Spleen (tissue), 11 donors: ENCODE measurements around the gene LDLRAD4. TPM values are rescaled to one million over a fixed set of nuclear protein-coding genes. Genes with fewer than 3 reads are reported as not detected.

Source experiments
- DNase-seq: peaks from one replicate; pipeline ENCODE4 v3.0.0-alpha.2; 2020
- H3K27ac ChIP-seq, 8 donors: fragments of 200-600 bp; sonication (generic) in 7 of 8; 1 replicate in 4 of 8; 2 replicates in 4 of 8; pipeline versions ENCODE4 v1.5.0 to v1.8.0; 2016 to 2021; ENCODE audit warnings: inconsistent platforms in 4 of 8, mild to moderate bottlenecking in 4 of 8, moderate library complexity in 1 of 8
- H3K27me3 ChIP-seq, 7 donors: fragments of 200-600 bp; sonication (generic) in 6 of 7; replicated peaks in 1 of 7; 1 replicate in 4 of 7; 2 replicates in 3 of 7; pipeline versions ENCODE4 v1.5.0 to v1.8.0; 2016 to 2021; ENCODE audit warnings: inconsistent platforms in 3 of 7, mild to moderate bottlenecking in 1 of 7
- H3K36me3 ChIP-seq, 6 donors: fragments of 200-600 bp; sonication (generic) in 5 of 6; 1 replicate in 4 of 6; 2 replicates in 2 of 6; pipeline versions ENCODE4 v1.5.0 to v1.8.0; 2016 to 2021; ENCODE audit warnings: inconsistent platforms in 2 of 6
- H3K4me1 ChIP-seq, 6 donors: fragments of 200-600 bp; sonication (generic) in 5 of 6; 1 replicate in 3 of 6; 2 replicates in 3 of 6; pipeline versions ENCODE4 v1.5.0 to v1.8.0; 2016 to 2021; ENCODE audit warnings: inconsistent platforms in 3 of 6
- H3K4me3 ChIP-seq, 8 donors: fragments of 200-600 bp; sonication (generic) in 7 of 8; 1 replicate in 4 of 8; 2 replicates in 4 of 8; pipeline versions ENCODE4 v1.5.0 to v1.8.0; 2016 to 2021; ENCODE audit warnings: inconsistent platforms in 4 of 8, mild to moderate bottlenecking in 4 of 8, moderate library complexity in 2 of 8
- H3K9me3 ChIP-seq, 8 donors: fragments of 200-600 bp; sonication (generic) in 7 of 8; 1 replicate in 4 of 8; 2 replicates in 4 of 8; pipeline versions ENCODE4 v1.5.0 to v1.8.0; 2016 to 2021; ENCODE audit warnings: inconsistent platforms in 4 of 8
- POLR2A ChIP-seq, 3 donors: fragments of 450-650 bp; IDR thresholded peaks; one replicate each; pipeline ENCODE4 v1.5.1; 2017; ENCODE audit warnings: antibody characterized with exemption in 3 of 3, mild to moderate bottlenecking in 1 of 3
- POLR2AphosphoS5 ChIP-seq, 3 donors: sonication (generic); formaldehyde crosslinking; IDR thresholded peaks; one replicate each; pipeline ENCODE4 v1.5.1; 2017; ENCODE audit warnings: antibody characterized with exemption in 3 of 3
- WGBS, 5 donors: extraction: QIAGEN DNeasy Blood & Tissue Kit in 3 of 5; methylation state at CpG; one replicate each; pipeline versions ENCODE4 v1.1.5 to v1.1.7; 2013 to 2018; 5-methylcytosine and 5-hydroxymethylcytosine counted together
- intact Hi-C: fragments of 100-400 bp; cut with DNase I; formaldehyde crosslinking; loops from one replicate; pipeline ENCODE4 v1.15.0; 2023; ENCODE audit warnings: low total_unique reads
- polyA plus RNA-seq, 3 donors: library from polyadenylated mRNA; stranded (reverse); fragments of 200-250 nt; gene quantifications; one replicate each; pipeline ENCODE4 v1.2.1, GENCODE V29; 2013
- total RNA-seq, 7 donors: library from RNA; depleted of rRNA in 3 of 7; stranded (reverse); fragments of >200 nt in 3 of 7; fragmentation: NEBNext Ultra II Directional in 4 of 7; extraction: Animal tissue kit (Norgen Biotek cat#: 25700) in 4 of 7; gene quantifications; one replicate each; pipeline versions ENCODE4 v1.1.0 to v1.2.1, GENCODE V29; 2016 to 2021
- TF ChIP-seq, protein P1 (sequence below), 11 experiments: fragments of 200-600 bp in 7 of 11; fragments of 450-650 bp in 4 of 11; sonication (generic) in 4 of 11; IDR thresholded peaks in 8 of 11; conservative IDR thresholded peaks in 3 of 11; 1 replicate in 7 of 11; 2 replicates in 4 of 11; pipeline versions ENCODE4 v1.4.0 to v1.8.0; 2016 to 2021; ENCODE audit warnings: antibody characterized with exemption in 11 of 11, inconsistent platforms in 4 of 11, mild to moderate bottlenecking in 1 of 11
- donor health status: healthy with polysubstance abuse.
- donor health status: DM: no; HTN: no; CAD: no; lungs with moderate emphysema.
- donor health status: DM: no; HTN: no; CAD: no.
- donor health status: Bipolar disorder and iron deficiency.
- donor health status: healthy.
- donor health status: DM: no; HTN: no; CAD: no.
- donor health status: DM: yes; HTN: yes; CAD: no.

The LDLRAD4 gene
- total and polyA plus RNA-seq, 10 donors, result 4.5 to 80.8 (median 46.4) TPM

DNA sequence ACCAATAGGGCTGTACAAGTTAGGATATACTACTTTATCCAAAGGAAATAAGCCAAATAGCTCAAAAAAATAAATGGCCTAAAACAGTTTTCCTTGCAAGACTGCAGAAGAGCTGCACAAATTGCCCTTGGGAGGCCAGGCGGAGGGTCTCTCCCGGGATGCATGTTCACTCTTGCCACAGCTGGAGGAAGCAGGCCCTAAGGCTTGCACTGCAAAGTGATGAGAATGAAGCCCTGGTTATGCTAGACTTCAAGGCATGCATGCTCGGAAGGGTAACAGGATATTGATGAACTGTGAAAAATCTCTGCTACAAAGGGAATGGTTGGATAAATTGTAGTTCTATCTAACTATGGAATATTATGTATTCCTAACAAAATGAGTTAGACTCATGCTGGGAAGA, 27.5 kb upstream of the LDLRAD4 start:
- Histone ChIP-seq H3K27me3 (peaks cover 0 to 5% (median 0%) of the 10 kb centered on the region in 7 donors), H3K27ac (no peak overlapping the region), H3K4me1 (no peaks in the 10 kb centered on the region), H3K4me3 (no peak overlapping the region), H3K36me3 (no peaks in the 10 kb centered on the region), H3K9me3 (peaks cover 0 to 10% (median 3%) of the 10 kb centered on the region in 8 donors)
- TF ChIP-seq POLR2A (IDR thresholded peaks at IDR 0.05), result no peak
- TF ChIP-seq, protein P1, sequence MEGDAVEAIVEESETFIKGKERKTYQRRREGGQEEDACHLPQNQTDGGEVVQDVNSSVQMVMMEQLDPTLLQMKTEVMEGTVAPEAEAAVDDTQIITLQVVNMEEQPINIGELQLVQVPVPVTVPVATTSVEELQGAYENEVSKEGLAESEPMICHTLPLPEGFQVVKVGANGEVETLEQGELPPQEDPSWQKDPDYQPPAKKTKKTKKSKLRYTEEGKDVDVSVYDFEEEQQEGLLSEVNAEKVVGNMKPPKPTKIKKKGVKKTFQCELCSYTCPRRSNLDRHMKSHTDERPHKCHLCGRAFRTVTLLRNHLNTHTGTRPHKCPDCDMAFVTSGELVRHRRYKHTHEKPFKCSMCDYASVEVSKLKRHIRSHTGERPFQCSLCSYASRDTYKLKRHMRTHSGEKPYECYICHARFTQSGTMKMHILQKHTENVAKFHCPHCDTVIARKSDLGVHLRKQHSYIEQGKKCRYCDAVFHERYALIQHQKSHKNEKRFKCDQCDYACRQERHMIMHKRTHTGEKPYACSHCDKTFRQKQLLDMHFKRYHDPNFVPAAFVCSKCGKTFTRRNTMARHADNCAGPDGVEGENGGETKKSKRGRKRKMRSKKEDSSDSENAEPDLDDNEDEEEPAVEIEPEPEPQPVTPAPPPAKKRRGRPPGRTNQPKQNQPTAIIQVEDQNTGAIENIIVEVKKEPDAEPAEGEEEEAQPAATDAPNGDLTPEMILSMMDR (IDR thresholded peaks at IDR 0.05 in 8 of 11, conservative IDR thresholded peaks at IDR 0.05 in 3 of 11), result no peak
- no peak for TF ChIP-seq POLR2AphosphoS5 (IDR thresholded peaks at IDR 0.05)
- no peak for DNase-seq
- 56 to 83% (median 75%) methylated on average over 3 of the region's 3 CpGs for WGBS, 5 donors
- intact Hi-C loops, result no loop called here

DNA sequence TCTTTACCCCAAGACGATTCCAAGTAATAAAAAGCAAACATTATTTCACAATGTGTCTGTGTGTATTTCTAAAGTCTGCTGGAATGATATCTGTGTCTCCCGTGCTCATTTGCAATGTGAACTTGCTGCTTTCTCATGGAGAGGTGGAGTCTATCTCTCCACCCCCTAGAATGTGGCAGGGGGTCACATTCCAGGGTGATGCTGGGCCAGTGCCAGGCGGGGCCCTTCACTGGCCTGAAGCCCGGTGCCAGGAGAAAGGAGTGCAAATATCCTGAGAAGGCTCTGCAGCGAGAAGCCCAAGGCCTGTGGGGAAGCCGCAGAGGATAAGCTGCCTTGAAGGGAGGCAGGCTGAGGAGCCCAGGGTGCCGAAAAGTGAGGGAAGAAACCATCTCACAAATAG, 26.8 kb upstream of the LDLRAD4 start:
- no peak overlapping the region for H3K4me3 ChIP-seq
- H3K27me3 ChIP-seq, result peaks cover 0 to 5% (median 0%) of the 10 kb centered on the region in 7 donors
- TF ChIP-seq, protein P1 (IDR thresholded peaks at IDR 0.05 in 8 of 11, conservative IDR thresholded peaks at IDR 0.05 in 3 of 11), result no peak
- TF ChIP-seq POLR2AphosphoS5 (IDR thresholded peaks at IDR 0.05) (no peak), POLR2A (IDR thresholded peaks at IDR 0.05) (no peak)
- H3K9me3 ChIP-seq, result peaks cover 0 to 10% (median 3%) of the 10 kb centered on the region in 8 donors
- no peaks in the 10 kb centered on the region for H3K4me1 ChIP-seq
- no peak overlapping the region for H3K27ac ChIP-seq
- no peaks in the 10 kb centered on the region for H3K36me3 ChIP-seq
- 56 to 77% (median 71%) methylated on average over 6 to 7 of the region's 7 CpGs for WGBS, 5 donors
- intact Hi-C loops, result no loop called here
- no peak for DNase-seq

DNA sequence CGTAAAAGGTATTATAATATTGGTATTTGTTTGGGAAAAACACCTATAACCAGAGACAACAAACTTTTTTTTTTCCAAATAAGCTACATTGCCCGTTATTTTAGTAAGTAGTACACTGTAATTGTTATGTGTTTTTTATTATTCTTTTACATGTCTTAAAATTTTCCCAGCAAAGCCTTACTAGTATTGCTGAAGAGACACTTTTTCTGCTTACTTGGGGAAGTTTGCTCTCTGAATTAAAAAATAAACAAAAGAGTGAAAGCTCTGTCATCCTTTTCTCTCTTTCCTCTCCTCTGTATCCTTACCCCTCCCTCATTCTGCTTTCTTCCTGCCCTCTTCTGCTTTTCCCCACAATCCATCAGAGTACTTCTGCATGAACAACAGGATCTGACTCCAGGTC, 25.6 kb upstream of the LDLRAD4 start:
- 82 to 97% (median 85%) methylated on average over 2 of the region's 2 CpGs for WGBS, 5 donors
- Histone ChIP-seq H3K27me3 (peaks cover 0 to 5% (median 0%) of the 10 kb centered on the region in 7 donors), H3K4me1 (no peaks in the 10 kb centered on the region), H3K36me3 (no peaks in the 10 kb centered on the region), H3K9me3 (peaks cover 0 to 10% (median 6%) of the 10 kb centered on the region in 8 donors), H3K27ac (no peak overlapping the region), H3K4me3 (no peak overlapping the region)
- DNase-seq, result no peak
- intact Hi-C loops, result no loop called here
- TF ChIP-seq POLR2A (IDR thresholded peaks at IDR 0.05) (no peak), POLR2AphosphoS5 (IDR thresholded peaks at IDR 0.05) (no peak)
- TF ChIP-seq, protein P1 (IDR thresholded peaks at IDR 0.05 in 8 of 11, conservative IDR thresholded peaks at IDR 0.05 in 3 of 11), result no peak

DNA sequence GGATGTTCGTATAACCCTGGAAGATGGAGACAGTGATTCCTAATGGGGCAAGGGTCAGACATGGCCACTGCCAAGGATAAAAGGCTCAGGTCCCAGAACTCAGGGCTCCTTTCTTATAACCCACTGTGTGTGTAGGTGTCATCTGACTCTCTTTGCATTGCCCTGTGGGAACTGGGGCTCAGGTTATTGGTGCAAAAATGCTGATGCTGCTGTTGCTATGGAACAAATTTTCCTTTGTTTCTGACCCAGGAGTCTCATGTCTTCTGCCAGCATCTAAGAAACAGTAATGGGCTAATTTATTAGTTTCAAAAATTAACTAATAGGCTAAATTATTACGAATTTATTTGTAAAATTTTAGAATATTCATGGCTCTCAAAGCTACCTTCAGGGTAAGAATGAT, 24.3 kb upstream of the LDLRAD4 start:
- Histone ChIP-seq H3K27me3 (peaks cover 0 to 5% (median 0%) of the 10 kb centered on the region in 7 donors), H3K4me1 (no peaks in the 10 kb centered on the region), H3K9me3 (peaks cover 0 to 23% (median 17%) of the 10 kb centered on the region in 8 donors), H3K4me3 (no peak overlapping the region), H3K27ac (no peak overlapping the region), H3K36me3 (no peaks in the 10 kb centered on the region)
- WGBS, 5 donors, result 40 to 91% (median 87%) methylated on average over 2 of the region's 2 CpGs
- intact Hi-C loops, result no loop called here
- DNase-seq, result no peak
- TF ChIP-seq POLR2A (IDR thresholded peaks at IDR 0.05) (no peak), POLR2AphosphoS5 (IDR thresholded peaks at IDR 0.05) (no peak)
- TF ChIP-seq, protein P1 (IDR thresholded peaks at IDR 0.05 in 8 of 11, conservative IDR thresholded peaks at IDR 0.05 in 3 of 11), result no peak
